Measurements from ENCODE around the gene LRIT1. TPM values are rescaled to one million over a fixed set of nuclear protein-coding genes. Genes with fewer than 3 reads are reported as not detected.
"Not testable (repeated sequence)": the region's sequence is repeated elsewhere in the genome, so short reads cannot be mapped to it uniquely, and the experiment has no call there.

The LRIT1 gene
- total RNA-seq (not detected), polyA plus RNA-seq (not detected), total RNA-seq (not detected)

GRCh38 chr10:84241185-84241790, at the start of gene LRIT1:
Gene LRIT1, minus strand, starts transcription at chr10:84241546. Its CDS starts 107 bp downstream, at chr10:84241439.
- CTCF ChIA-PET, result no interaction called here
- no peaks in the 10 kb centered on the region for H3K27me3 ChIP-seq (ENCODE audit: control insufficient read depth in 2 of 2, insufficient read depth in 2 of 2, low read length in 2 of 2)
- H3K36me3 ChIP-seq (ENCODE audit: control insufficient read depth in 2 of 3, insufficient read depth in 3 of 3, low read length in 3 of 3), result no peaks in the 10 kb centered on the region
- H3K36me3 Mint-ChIP-seq, result no peaks in the 10 kb centered on the region
- H3K4me1 ChIP-seq (ENCODE audit: control insufficient read depth in 2 of 2, insufficient read depth in 2 of 2, low read length in 2 of 2), result no peaks in the 10 kb centered on the region
- H3K4me3 Mint-ChIP-seq, result no peak within 1 kb of the TSS
- ATAC-seq (no peak), DNase-seq (no peak)
- POLR2A ChIA-PET, result no interaction called here
- H3K9me3 Mint-ChIP-seq, result no peaks in the 10 kb centered on the region
- no peak within 1 kb of the TSS for H3K27ac ChIP-seq (ENCODE audit: low read depth, low read length)
- no peaks in the 10 kb centered on the region for H3K9me3 ChIP-seq (ENCODE audit: control insufficient read depth in 2 of 3, low read length in 3 of 3)
- H3K27ac Mint-ChIP-seq, result peak within 1 kb of the TSS in 1 of 9 donors; percentile 15
- H3K4me1 Mint-ChIP-seq, result no peaks in the 10 kb centered on the region
- no peak within 1 kb of the TSS for H3K4me3 ChIP-seq (ENCODE audit: low read length)
- peaks cover 5 to 25% (median 13%) of the 10 kb centered on the region in 5 donors for H3K27me3 Mint-ChIP-seq
- intact Hi-C loops (cut with micrococcal nuclease), result no loop called here

- Mint-ChIP-seq H3K36me3 (no peaks in the 10 kb centered on the region), H3K27ac (no peak overlapping the region), H3K4me1 (peaks cover 0 to 26% (median 0%) of the 10 kb centered on the region in 7 donors), H3K9me3 (no peaks in the 10 kb centered on the region), H3K27me3 (peaks cover 0 to 29% (median 0%) of the 10 kb centered on the region in 5 donors), H3K4me3 (no peak overlapping the region)
- intact Hi-C loops (cut with micrococcal nuclease), result no loop called here
- H3K4me1 ChIP-seq (ENCODE audit: control insufficient read depth in 2 of 2, insufficient read depth in 2 of 2, low read length in 2 of 2), result no peaks in the 10 kb centered on the region
- no peaks in the 10 kb centered on the region for H3K36me3 ChIP-seq (ENCODE audit: control insufficient read depth in 2 of 3, insufficient read depth in 3 of 3, low read length in 3 of 3)
- ChIA-PET POLR2A (no interaction called here), CTCF (no interaction called here)
- DNase-seq, result no peak
- no peak overlapping the region for H3K27ac ChIP-seq (ENCODE audit: low read depth, low read length)
- H3K27me3 ChIP-seq (ENCODE audit: control insufficient read depth in 2 of 2, insufficient read depth in 2 of 2, low read length in 2 of 2), result no peaks in the 10 kb centered on the region
- ATAC-seq, result no peak
- no peaks in the 10 kb centered on the region for H3K9me3 ChIP-seq (ENCODE audit: control insufficient read depth in 2 of 3, low read length in 3 of 3)
- H3K4me3 ChIP-seq (ENCODE audit: low read length), result no peak overlapping the region
These were observed 48.9 kb upstream of the LRIT1 start for GRCh38 chr10:84290235-84290634.

- intact Hi-C loops (cut with micrococcal nuclease), result no loop called here
- CTCF ChIA-PET, result interaction anchor here (0.7 kb wide), 1 partner anchor 76 kb away, joined by 4 read pairs; no protein-coding TSS in a partner anchor
These were observed 48.3 kb upstream of the LRIT1 start for GRCh38 chr10:84289521-84290200.

GRCh38 chr10:84288151-84288550, 46.8 kb upstream of the LRIT1 start:
- H3K27ac Mint-ChIP-seq, result no peak overlapping the region
- POLR2A ChIA-PET, result no interaction called here
- ATAC-seq, result no peak
- Histone ChIP-seq H3K9me3 (ENCODE audit: control insufficient read depth in 2 of 3, low read length in 3 of 3) (no peaks in the 10 kb centered on the region), H3K27ac (ENCODE audit: low read depth, low read length) (no peak overlapping the region), H3K4me3 (ENCODE audit: low read length) (no peak overlapping the region), H3K4me1 (ENCODE audit: control insufficient read depth in 2 of 2, insufficient read depth in 2 of 2, low read length in 2 of 2) (no peaks in the 10 kb centered on the region), H3K27me3 (ENCODE audit: control insufficient read depth in 2 of 2, insufficient read depth in 2 of 2, low read length in 2 of 2) (no peaks in the 10 kb centered on the region), H3K36me3 (ENCODE audit: control insufficient read depth in 2 of 3, insufficient read depth in 3 of 3, low read length in 3 of 3) (no peaks in the 10 kb centered on the region)
- H3K9me3 Mint-ChIP-seq, result no peaks in the 10 kb centered on the region
- CTCF ChIA-PET, result no interaction called here
- no peaks in the 10 kb centered on the region for H3K36me3 Mint-ChIP-seq
- DNase-seq, result no peak
- peaks cover 0 to 29% (median 0%) of the 10 kb centered on the region in 5 donors for H3K27me3 Mint-ChIP-seq
- H3K4me3 Mint-ChIP-seq, result no peak overlapping the region
- peaks cover 0 to 7% (median 0%) of the 10 kb centered on the region in 7 donors for H3K4me1 Mint-ChIP-seq
- intact Hi-C loops (cut with micrococcal nuclease), result no loop called here

More at GRCh38 chr10:84289521-84290200, 48.3 kb upstream of the LRIT1 start:
- Histone ChIP-seq H3K27me3 (ENCODE audit: control insufficient read depth in 2 of 2, insufficient read depth in 2 of 2, low read length in 2 of 2) (no peaks in the 10 kb centered on the region), H3K9me3 (ENCODE audit: control insufficient read depth in 2 of 3, low read length in 3 of 3) (no peaks in the 10 kb centered on the region), H3K36me3 (ENCODE audit: control insufficient read depth in 2 of 3, insufficient read depth in 3 of 3, low read length in 3 of 3) (no peaks in the 10 kb centered on the region), H3K4me3 (ENCODE audit: low read length) (no peak overlapping the region), H3K27ac (ENCODE audit: low read depth, low read length) (no peak overlapping the region), H3K4me1 (ENCODE audit: control insufficient read depth in 2 of 2, insufficient read depth in 2 of 2, low read length in 2 of 2) (no peaks in the 10 kb centered on the region)
- POLR2A ChIA-PET, result no interaction called here
- peaks cover 0 to 29% (median 0%) of the 10 kb centered on the region in 5 donors for H3K27me3 Mint-ChIP-seq
- no peak overlapping the region for H3K4me3 Mint-ChIP-seq
- H3K4me1 Mint-ChIP-seq, result peaks cover 0 to 21% (median 0%) of the 10 kb centered on the region in 7 donors
- H3K27ac Mint-ChIP-seq, result no peak overlapping the region
- H3K9me3 Mint-ChIP-seq, result no peaks in the 10 kb centered on the region
- ATAC-seq (no peak), DNase-seq (no peak)
- H3K36me3 Mint-ChIP-seq, result no peaks in the 10 kb centered on the region

- ATAC-seq, result no peak
- no peak overlapping the region for H3K4me3 Mint-ChIP-seq
- H3K4me1 Mint-ChIP-seq, result peaks cover 0 to 7% (median 0%) of the 10 kb centered on the region in 7 donors
- Histone ChIP-seq H3K9me3 (ENCODE audit: control insufficient read depth in 2 of 3, low read length in 3 of 3) (no peaks in the 10 kb centered on the region), H3K36me3 (ENCODE audit: control insufficient read depth in 2 of 3, insufficient read depth in 3 of 3, low read length in 3 of 3) (no peaks in the 10 kb centered on the region), H3K4me3 (ENCODE audit: low read length) (no peak overlapping the region), H3K27me3 (ENCODE audit: control insufficient read depth in 2 of 2, insufficient read depth in 2 of 2, low read length in 2 of 2) (no peaks in the 10 kb centered on the region), H3K27ac (ENCODE audit: low read depth, low read length) (no peak overlapping the region), H3K4me1 (ENCODE audit: control insufficient read depth in 2 of 2, insufficient read depth in 2 of 2, low read length in 2 of 2) (no peaks in the 10 kb centered on the region)
- peaks cover 0 to 29% (median 0%) of the 10 kb centered on the region in 5 donors for H3K27me3 Mint-ChIP-seq
- H3K36me3 Mint-ChIP-seq, result no peaks in the 10 kb centered on the region
- POLR2A ChIA-PET, result no interaction called here
- intact Hi-C loops (cut with micrococcal nuclease), result no loop called here
- H3K9me3 Mint-ChIP-seq, result no peaks in the 10 kb centered on the region
- H3K27ac Mint-ChIP-seq, result no peak overlapping the region
- CTCF ChIA-PET, result no interaction called here
- no peak for DNase-seq
These were observed 45.3 kb upstream of the LRIT1 start for GRCh38 chr10:84286695-84287094.

GRCh38 chr10:84279876-84280475, 38.6 kb upstream of the LRIT1 start:
- H3K36me3 ChIP-seq (ENCODE audit: control insufficient read depth in 2 of 3, insufficient read depth in 3 of 3, low read length in 3 of 3); ATAC-seq; intact Hi-C loops (cut with micrococcal nuclease); DNase-seq; H3K4me1 ChIP-seq (ENCODE audit: control insufficient read depth in 2 of 2, insufficient read depth in 2 of 2, low read length in 2 of 2); H3K4me3 ChIP-seq (ENCODE audit: low read length); H3K9me3 ChIP-seq (ENCODE audit: control insufficient read depth in 2 of 3, low read length in 3 of 3); H3K36me3 Mint-ChIP-seq; CTCF ChIA-PET; H3K27ac ChIP-seq (ENCODE audit: low read depth, low read length); POLR2A ChIA-PET; H3K9me3 Mint-ChIP-seq; H3K27ac Mint-ChIP-seq; H3K4me1 Mint-ChIP-seq; H3K4me3 Mint-ChIP-seq; H3K27me3 ChIP-seq (ENCODE audit: control insufficient read depth in 2 of 2, insufficient read depth in 2 of 2, low read length in 2 of 2): not testable (repeated sequence)
- H3K27me3 Mint-ChIP-seq, result peaks cover 16 to 38% (median 26%) of the 10 kb centered on the region in 5 donors
